NCI-H1930 (cell line): Measurements from ENCODE around the gene SPAG16.

ENCODE experiments used
- DNase-seq, 2 experiments: peaks; one replicate each; lab custom pipeline; 2025; lab: John Stamatoyannopoulos, UW

The SPAG16 gene

GRCh38 chr2:214169736-214170135 is 885.5 kb downstream of the SPAG16 start:
- DNase-seq: no peak

GRCh38 chr2:214174563-214174962 is 890.3 kb downstream of the SPAG16 start:
- DNase-seq: no peak

- no peak for DNase-seq
These were observed 895.8 kb downstream of the SPAG16 start for GRCh38 chr2:214180071-214180470.

- DNase-seq: no peak
These were observed 896.4 kb downstream of the SPAG16 start for GRCh38 chr2:214180686-214181085.

- DNase-seq: no peak
These were observed 900.2 kb downstream of the SPAG16 start for GRCh38 chr2:214184461-214184860.

GRCh38 chr2:214185546-214185945 is 901.3 kb downstream of the SPAG16 start:
- DNase-seq: no peak

GRCh38 chr2:214192711-214193110 is 908.4 kb downstream of the SPAG16 start:
- DNase-seq: no peak

GRCh38 chr2:214193943-214194342 is 909.7 kb downstream of the SPAG16 start:
- no peak for DNase-seq

- no peak for DNase-seq
These were observed 912.0 kb downstream of the SPAG16 start for GRCh38 chr2:214196260-214196659.

GRCh38 chr2:214201892-214202291 is 917.6 kb downstream of the SPAG16 start:
- no peak for DNase-seq

GRCh38 chr2:214203214-214203613 is 919.0 kb downstream of the SPAG16 start:
- no peak for DNase-seq

GRCh38 chr2:214203744-214204289 is 919.6 kb downstream of the SPAG16 start:
- DNase-seq: no peak

GRCh38 chr2:214215107-214215506 is 930.8 kb downstream of the SPAG16 start:
- DNase-seq: no peak

- DNase-seq: no peak
These were observed 932.9 kb downstream of the SPAG16 start for GRCh38 chr2:214217136-214217535.

- no peak for DNase-seq
These were observed 933.3 kb downstream of the SPAG16 start for GRCh38 chr2:214217599-214217998.

GRCh38 chr2:214220251-214220650 is 936.0 kb downstream of the SPAG16 start:
- DNase-seq: no peak

GRCh38 chr2:214226061-214226460 is 941.8 kb downstream of the SPAG16 start:
- DNase-seq: no peak

- DNase-seq: no peak
These were observed 948.0 kb downstream of the SPAG16 start for GRCh38 chr2:214232271-214232670.

- DNase-seq: no peak
These were observed 948.9 kb downstream of the SPAG16 start for GRCh38 chr2:214233164-214233563.

GRCh38 chr2:214242797-214243196 is 958.5 kb downstream of the SPAG16 start:
- DNase-seq: no peak

- DNase-seq: no peak
These were observed 960.6 kb downstream of the SPAG16 start for GRCh38 chr2:214244847-214245246.

- no peak for DNase-seq
These were observed 962.2 kb downstream of the SPAG16 start for GRCh38 chr2:214246417-214246816.

- no peak for DNase-seq
These were observed 963.3 kb downstream of the SPAG16 start for GRCh38 chr2:214247531-214247930.

- no peak for DNase-seq
These were observed 970.8 kb downstream of the SPAG16 start for GRCh38 chr2:214255046-214255445.

- no peak for DNase-seq
These were observed 977.4 kb downstream of the SPAG16 start for GRCh38 chr2:214261683-214262082.
